ENCODE data around the gene WDR73. TPM values are rescaled to one million over a fixed set of nuclear protein-coding genes. Genes with fewer than 3 reads are reported as not detected.

The WDR73 gene
- polyA plus RNA-seq, 12 donors: 14.2 to 29.9 (median 17.5) TPM; not detected in 1

- no peak for DNase-seq
These were observed 32.6 kb downstream of the WDR73 start for GRCh38 chr15:84621358-84621979.

- no peak for DNase-seq
These were observed 33.5 kb downstream of the WDR73 start for GRCh38 chr15:84620626-84621025.

GRCh38 chr15:84616235-84616634 lies 37.8 kb downstream of the WDR73 start:
- no peak for DNase-seq

GRCh38 chr15:84611631-84612030 lies 42.5 kb downstream of the WDR73 start:
- no peak for DNase-seq

- no peak for DNase-seq
These were observed 44.1 kb downstream of the WDR73 start for GRCh38 chr15:84609818-84610525.

- DNase-seq: no peak
These were observed 45.3 kb downstream of the WDR73 start for GRCh38 chr15:84608707-84609284.

GRCh38 chr15:84606653-84607120 lies 47.4 kb downstream of the WDR73 start:
- no peak for DNase-seq

GRCh38 chr15:84605554-84605882 lies 48.6 kb downstream of the WDR73 start:
- no peak for DNase-seq

- DNase-seq: no peak
These were observed 49.1 kb downstream of the WDR73 start for GRCh38 chr15:84604826-84605553.

- no peak for DNase-seq
These were observed 50.3 kb downstream of the WDR73 start for GRCh38 chr15:84603630-84604379.

GRCh38 chr15:84601555-84601838 lies 52.6 kb downstream of the WDR73 start:
- DNase-seq: no peak

- peak; percentile 95 for DNase-seq
These were observed 53.2 kb downstream of the WDR73 start, which contains the start of gene ZSCAN2 for GRCh38 chr15:84600687-84601554. TSS of gene ZSCAN2 (plus strand) at chr15:84601009. CDS start at chr15:84603928, 2,919 bp downstream.

- DNase-seq: peak; percentile 84
These were observed 53.8 kb downstream of the WDR73 start for GRCh38 chr15:84600331-84600686.

GRCh38 chr15:84599906-84600305 lies 54.2 kb downstream of the WDR73 start:
- no peak for DNase-seq

- peak; percentile 34 for DNase-seq
These were observed 55.1 kb downstream of the WDR73 start for GRCh38 chr15:84598993-84599392.

- DNase-seq: no peak
These were observed 55.8 kb downstream of the WDR73 start for GRCh38 chr15:84598250-84598649.

GRCh38 chr15:84597296-84597695 lies 56.8 kb downstream of the WDR73 start:
- no peak for DNase-seq

GRCh38 chr15:84595660-84596059 lies 58.4 kb downstream of the WDR73 start:
- no peak for DNase-seq

GRCh38 chr15:84594617-84595290 lies 59.3 kb downstream of the WDR73 start:
- no peak for DNase-seq

GRCh38 chr15:84591815-84592214 lies 62.3 kb downstream of the WDR73 start:
- DNase-seq: no peak
